ENCODE results near the gene CTPS1.

Gene CTPS1

DNA sequence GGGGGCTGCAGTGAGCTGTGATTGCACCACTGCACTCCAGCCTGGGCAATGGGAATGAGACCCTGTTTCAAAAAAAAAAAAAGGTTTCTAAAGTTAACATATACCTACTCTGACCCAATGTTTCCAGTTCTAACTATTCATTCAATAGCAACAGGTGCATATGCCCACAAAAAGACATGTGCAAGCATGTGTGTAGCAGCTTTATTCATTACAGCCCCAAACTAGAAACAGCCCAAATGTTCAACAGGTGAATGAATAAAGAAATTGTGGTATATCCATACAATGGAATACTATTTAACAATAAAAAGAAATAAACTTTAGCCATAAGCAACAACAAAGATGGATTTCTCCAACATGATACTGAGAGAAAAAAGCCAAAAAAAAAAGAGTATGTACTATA lies 21.3 kb upstream of the CTPS1 start:
- TF ChIP-seq, protein P1, sequence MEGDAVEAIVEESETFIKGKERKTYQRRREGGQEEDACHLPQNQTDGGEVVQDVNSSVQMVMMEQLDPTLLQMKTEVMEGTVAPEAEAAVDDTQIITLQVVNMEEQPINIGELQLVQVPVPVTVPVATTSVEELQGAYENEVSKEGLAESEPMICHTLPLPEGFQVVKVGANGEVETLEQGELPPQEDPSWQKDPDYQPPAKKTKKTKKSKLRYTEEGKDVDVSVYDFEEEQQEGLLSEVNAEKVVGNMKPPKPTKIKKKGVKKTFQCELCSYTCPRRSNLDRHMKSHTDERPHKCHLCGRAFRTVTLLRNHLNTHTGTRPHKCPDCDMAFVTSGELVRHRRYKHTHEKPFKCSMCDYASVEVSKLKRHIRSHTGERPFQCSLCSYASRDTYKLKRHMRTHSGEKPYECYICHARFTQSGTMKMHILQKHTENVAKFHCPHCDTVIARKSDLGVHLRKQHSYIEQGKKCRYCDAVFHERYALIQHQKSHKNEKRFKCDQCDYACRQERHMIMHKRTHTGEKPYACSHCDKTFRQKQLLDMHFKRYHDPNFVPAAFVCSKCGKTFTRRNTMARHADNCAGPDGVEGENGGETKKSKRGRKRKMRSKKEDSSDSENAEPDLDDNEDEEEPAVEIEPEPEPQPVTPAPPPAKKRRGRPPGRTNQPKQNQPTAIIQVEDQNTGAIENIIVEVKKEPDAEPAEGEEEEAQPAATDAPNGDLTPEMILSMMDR (IDR thresholded peaks at IDR 0.05; ENCODE audit: extremely low read depth, insufficient read depth, missing control alignments): no peak
- in situ Hi-C loops (cut with MboI; ENCODE audit: low pct_unique_long_range_greater_than_20kb, low sequenced_read_pairs, unreplicated experiment): loop anchor here (10.0 kb wide), 1 partner anchor 103 kb away; no protein-coding TSS in a partner anchor
- no peak for DNase-seq (ENCODE audit: low spot score)

DNA sequence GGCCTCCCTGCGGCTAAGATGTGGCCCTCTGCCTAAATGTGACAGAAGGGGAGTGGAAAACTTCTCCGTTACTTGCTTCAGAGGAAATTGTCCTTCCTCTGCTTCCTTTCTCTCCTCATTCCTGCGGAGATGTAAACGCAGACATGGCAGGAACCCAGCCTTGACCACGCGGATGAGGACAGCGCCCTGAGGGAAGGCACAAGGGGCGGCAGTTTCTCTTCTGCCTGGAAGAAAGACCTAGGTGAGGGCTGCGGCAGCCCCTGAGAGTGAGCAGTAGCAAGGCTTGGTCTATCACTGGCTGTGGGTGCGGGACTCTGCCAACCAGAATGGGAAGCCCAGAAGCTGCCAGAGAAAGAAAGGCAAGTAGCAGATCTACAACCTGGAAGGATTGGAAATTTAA lies 14.0 kb upstream of the CTPS1 start:
- in situ Hi-C loops (cut with MboI; ENCODE audit: low pct_unique_long_range_greater_than_20kb, low sequenced_read_pairs, unreplicated experiment): no loop called here
- TF ChIP-seq, protein P1 (IDR thresholded peaks at IDR 0.05; ENCODE audit: extremely low read depth, insufficient read depth, missing control alignments): no peak
- DNase-seq (ENCODE audit: low spot score): no peak

DNA sequence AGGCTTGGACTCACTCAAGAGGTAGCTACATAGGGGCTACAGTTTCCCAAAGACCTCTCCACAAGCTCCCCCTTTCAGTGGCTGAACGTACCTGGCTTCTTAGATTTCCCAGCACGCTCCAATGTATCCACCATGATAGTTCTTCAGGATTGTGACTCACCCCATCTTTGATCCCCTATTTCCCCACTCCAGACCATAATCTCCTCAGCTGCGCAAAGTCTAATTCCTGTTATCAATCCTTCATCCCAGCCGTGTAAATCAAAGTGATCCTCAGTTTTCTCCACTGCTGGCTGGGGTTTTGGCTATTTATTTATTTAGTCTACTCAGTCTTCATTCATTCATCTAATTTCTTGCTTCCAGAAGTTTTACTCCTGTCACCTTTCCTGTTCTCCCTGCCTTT lies 13.1 kb upstream of the CTPS1 start:
- no peak for DNase-seq (ENCODE audit: low spot score)
- TF ChIP-seq, protein P1 (IDR thresholded peaks at IDR 0.05; ENCODE audit: extremely low read depth, insufficient read depth, missing control alignments): no peak
- in situ Hi-C loops (cut with MboI; ENCODE audit: low pct_unique_long_range_greater_than_20kb, low sequenced_read_pairs, unreplicated experiment): no loop called here

DNA sequence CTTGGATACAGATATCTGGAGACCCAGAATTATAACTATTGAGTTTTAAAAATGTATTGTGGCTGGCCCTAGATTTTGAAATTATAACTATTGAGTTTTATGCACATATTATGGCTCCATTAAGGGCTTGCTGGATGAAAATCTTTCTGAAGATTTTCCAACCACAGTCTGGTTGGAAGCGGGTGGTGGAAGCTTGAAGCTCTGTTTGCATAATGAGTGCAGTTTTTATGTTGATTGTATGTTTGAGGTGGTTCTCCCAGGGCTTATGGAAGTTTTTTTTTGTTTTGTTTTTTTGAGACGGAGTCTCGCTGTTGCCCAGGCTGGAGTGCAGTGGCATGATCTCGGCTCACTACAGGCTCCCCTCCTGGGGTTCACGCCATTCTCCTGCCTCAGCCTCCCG lies 10.1 kb upstream of the CTPS1 start:
- DNase-seq (ENCODE audit: low spot score): no peak
- TF ChIP-seq, protein P1 (IDR thresholded peaks at IDR 0.05; ENCODE audit: extremely low read depth, insufficient read depth, missing control alignments): no peak
- in situ Hi-C loops (cut with MboI; ENCODE audit: low pct_unique_long_range_greater_than_20kb, low sequenced_read_pairs, unreplicated experiment): no loop called here

DNA sequence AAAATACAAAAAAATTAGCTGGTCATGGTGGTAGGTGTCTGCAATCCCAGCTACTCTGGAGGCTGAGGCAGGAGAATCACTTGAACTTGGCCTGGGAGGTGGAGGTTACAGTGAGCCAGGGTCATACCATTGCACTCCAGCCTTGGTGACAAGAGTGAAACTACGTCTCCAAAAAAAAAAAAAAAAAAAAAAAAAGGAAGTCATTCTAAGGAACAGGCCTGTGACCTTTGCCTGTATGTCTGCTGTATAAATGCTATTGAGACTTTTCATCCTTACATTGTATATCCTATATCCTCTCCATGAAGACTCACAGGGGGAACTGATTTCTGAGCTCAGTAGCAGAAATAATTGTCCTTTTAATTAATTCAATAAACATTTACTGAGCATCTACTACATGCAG lies 7.5 kb upstream of the CTPS1 start:
- no peak for DNase-seq (ENCODE audit: low spot score)
- in situ Hi-C loops (cut with MboI; ENCODE audit: low pct_unique_long_range_greater_than_20kb, low sequenced_read_pairs, unreplicated experiment): no loop called here
- TF ChIP-seq, protein P1 (IDR thresholded peaks at IDR 0.05; ENCODE audit: extremely low read depth, insufficient read depth, missing control alignments): no peak

DNA sequence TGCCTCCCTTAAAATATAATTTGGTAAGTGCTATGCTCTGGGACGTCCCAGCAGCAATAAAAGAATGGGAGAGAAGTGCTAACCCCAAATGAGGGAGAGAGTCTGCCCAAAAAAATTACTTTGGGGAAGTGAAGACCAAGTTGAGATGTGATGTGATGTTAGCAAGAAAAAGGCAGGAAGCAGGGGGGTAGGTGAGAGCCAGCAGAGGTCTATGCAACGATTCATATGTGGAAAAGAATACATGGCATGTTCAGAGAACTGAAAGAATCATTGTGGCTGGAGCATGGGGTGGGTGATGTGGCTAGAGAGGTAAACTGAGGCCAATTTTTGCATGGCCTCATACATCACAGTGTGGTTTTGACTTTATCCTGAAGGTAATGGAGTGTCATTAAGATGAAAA lies 5.6 kb upstream of the CTPS1 start:
- in situ Hi-C loops (cut with MboI; ENCODE audit: low pct_unique_long_range_greater_than_20kb, low sequenced_read_pairs, unreplicated experiment): no loop called here
- TF ChIP-seq, protein P1 (IDR thresholded peaks at IDR 0.05; ENCODE audit: extremely low read depth, insufficient read depth, missing control alignments): no peak

DNA sequence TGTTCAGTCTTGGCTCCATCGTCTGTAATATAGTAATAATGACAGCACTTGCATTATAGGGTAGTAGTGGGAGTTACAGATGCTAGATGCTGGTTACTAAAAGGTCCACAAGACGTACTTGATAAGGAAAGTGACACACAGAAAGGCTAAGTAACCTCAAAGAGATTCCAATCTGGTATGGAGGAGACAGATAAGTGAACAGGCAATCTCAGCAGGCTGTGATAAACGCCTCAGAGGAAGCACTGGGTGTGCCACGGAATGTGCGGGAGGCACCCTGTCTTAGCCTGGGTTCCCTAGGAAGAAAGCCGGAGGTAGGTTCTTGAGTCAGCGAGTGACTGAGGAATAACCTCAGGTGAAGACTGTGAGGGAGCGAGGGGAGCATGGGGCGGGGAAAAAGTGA lies 4.6 kb upstream of the CTPS1 start:
- DNase-seq (ENCODE audit: low spot score): no peak
- in situ Hi-C loops (cut with MboI; ENCODE audit: low pct_unique_long_range_greater_than_20kb, low sequenced_read_pairs, unreplicated experiment): no loop called here
- TF ChIP-seq, protein P1 (IDR thresholded peaks at IDR 0.05; ENCODE audit: extremely low read depth, insufficient read depth, missing control alignments): no peak

More for the DNA sequence above, 5.6 kb upstream of the CTPS1 start:
- DNase-seq (ENCODE audit: low spot score): no peak

Data from GM13977 (cell line).